ENCODE data around the gene DYNC1H1. TPM values are rescaled to one million over a fixed set of nuclear protein-coding genes. Genes with fewer than 3 reads are reported as not detected.

DYNC1H1 gene
- total and polyA plus RNA-seq, 2 of the 13 experiments (the other 11 are each of a cell fraction or from before 2014, with no cell fraction given) = 74.4 to 239 TPM

GRCh38 chr14:102063109-102063807 lies 98.9 kb downstream of the DYNC1H1 start:
- H4K20me1 ChIP-seq (ENCODE audit: insufficient read depth, low read length) = no peaks in the 10 kb centered on the region
- H3K27me3 ChIP-seq (ENCODE audit: control insufficient read depth in 1 of 2, insufficient read depth in 2 of 2, low read length in 2 of 2) = peaks cover 2 to 3% of the 10 kb centered on the region in 2 experiments; a peak in 3 of 5 replicates
- H3K27ac ChIP-seq (ENCODE audit: extremely low read length, insufficient read depth, low read length) = no peak overlapping the region
- H3K4me1 ChIP-seq (ENCODE audit: insufficient read depth, low read length) = peaks cover 19% of the 10 kb centered on the region
- WGBS (ENCODE audit: low lambda C conversion rate) = 3% methylated on average over 14 of the region's 26 CpGs
- H3K9me3 ChIP-seq (ENCODE audit: low read length) = no peaks in the 10 kb centered on the region
- H3K4me2 ChIP-seq (ENCODE audit: low read depth, low read length) = peak overlapping the region; percentile 93
- intact Hi-C loops (cut with micrococcal nuclease; ENCODE audit: unreplicated experiment) (loop anchor here (1.0 kb wide), 1 partner anchor 33 kb away; no protein-coding TSS in a partner anchor), in situ Hi-C loops (cut with HindIII; ENCODE audit: extremely low pct_ligation_motif_present, low pct_unique_long_range_greater_than_20kb) (loop anchor here (5.0 kb wide), 1 partner anchor 34 kb away; no protein-coding TSS in a partner anchor)
- H2AFZ ChIP-seq (ENCODE audit: low read length) = no peak overlapping the region
- CTCF ChIA-PET (ENCODE audit: low intra/inter-chr PET ratio, low total read pairs) = interaction anchor here (2.7 kb wide), 1 partner anchor 33 kb away, joined by 22 read pairs; no protein-coding TSS in a partner anchor
- peak overlapping the region; percentile 22 to 68 (median 47); a peak in 5 of 6 replicates for H3K4me3 ChIP-seq (replicated peaks in 1 of 3; ENCODE audit: insufficient read depth in 1 of 3, low read depth in 2 of 3, low read length in 3 of 3)
- DNase-seq (ENCODE audit: low spot score) (peak; percentile 83), FAIRE-seq (peak; percentile 77), ATAC-seq (peak; percentile 79)
- no TSS peak for BruUV-seq (replicated peaks)
- peak overlapping the region; percentile 41; the same call in 1 of the 2 replicates for H3K9ac ChIP-seq (ENCODE audit: insufficient read depth, low read depth, low read length)
- no peaks in the 10 kb centered on the region for H3K36me3 ChIP-seq (replicated peaks in 1 of 2; ENCODE audit: control insufficient read depth in 1 of 2, insufficient read depth in 2 of 2, low read length in 2 of 2)
- no peaks in the 10 kb centered on the region for H3K79me2 ChIP-seq (ENCODE audit: insufficient read depth, low read length)
- POLR2A ChIA-PET = interaction anchor here (1.2 to 2.3 kb wide), 3 partner anchors 15 to 33 kb away, joined by 3 to 9 read pairs (median 4); no protein-coding TSS in a partner anchor
- TF ChIP-seq RAD21 (CRISPR knock-in tag; IDR thresholded peaks at IDR 0.05) (0 out of 2 replicates have a peak, but pooled peaks have one; percentile 13), TEAD3 (CRISPR knock-in tag; optimal IDR thresholded peaks at IDR 0.05; ENCODE audit: borderline replicate concordance) (peak; percentile 27), PRDM10 (CRISPR knock-in tag; IDR thresholded peaks at IDR 0.05; ENCODE audit: low read depth) (peak; percentile 68; the same call in 1 of the 2 replicates), ZFP1 (CRISPR knock-in tag; IDR thresholded peaks at IDR 0.05) (no peak), ZNF614 (CRISPR knock-in tag; IDR thresholded peaks at IDR 0.05; ENCODE audit: borderline replicate concordance) (peak; percentile 27; the same call in 1 of the 2 replicates), FOXC1 (CRISPR knock-in tag; IDR thresholded peaks at IDR 0.05; ENCODE audit: borderline replicate concordance) (no peak), PITX1 (CRISPR knock-in tag; IDR thresholded peaks at IDR 0.05) (0 out of 2 replicates have a peak, but pooled peaks have one; percentile 20), SALL1 (CRISPR knock-in tag; IDR thresholded peaks at IDR 0.05) (0 out of 2 replicates have a peak, but pooled peaks have one; percentile 14), FOSL2 (CRISPR knock-in tag; IDR thresholded peaks at IDR 0.05) (no peak), ZNF737 (CRISPR knock-in tag; IDR thresholded peaks at IDR 0.05; ENCODE audit: borderline replicate concordance) (no peak), MED1 (CRISPR knock-in tag; IDR thresholded peaks at IDR 0.05) (no peak), ARID3A (IDR thresholded peaks at IDR 0.05; ENCODE audit: low read depth, low read length) (0 out of 2 replicates have a peak, but pooled peaks have one; percentile 39), SMC3 (IDR thresholded peaks at IDR 0.05; ENCODE audit: low read length) (0 out of 2 replicates have a peak, but pooled peaks have one; percentile 38)
- TF ChIP-seq, protein P1, sequence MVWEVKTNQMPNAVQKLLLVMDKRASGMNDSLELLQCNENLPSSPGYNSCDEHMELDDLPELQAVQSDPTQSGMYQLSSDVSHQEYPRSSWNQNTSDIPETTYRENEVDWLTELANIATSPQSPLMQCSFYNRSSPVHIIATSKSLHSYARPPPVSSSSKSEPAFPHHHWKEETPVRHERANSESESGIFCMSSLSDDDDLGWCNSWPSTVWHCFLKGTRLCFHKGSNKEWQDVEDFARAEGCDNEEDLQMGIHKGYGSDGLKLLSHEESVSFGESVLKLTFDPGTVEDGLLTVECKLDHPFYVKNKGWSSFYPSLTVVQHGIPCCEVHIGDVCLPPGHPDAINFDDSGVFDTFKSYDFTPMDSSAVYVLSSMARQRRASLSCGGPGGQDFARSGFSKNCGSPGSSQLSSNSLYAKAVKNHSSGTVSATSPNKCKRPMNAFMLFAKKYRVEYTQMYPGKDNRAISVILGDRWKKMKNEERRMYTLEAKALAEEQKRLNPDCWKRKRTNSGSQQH (CRISPR knock-in tag; IDR thresholded peaks at IDR 0.05; ENCODE audit: low read depth) = no peak
- TF ChIP-seq, protein P2, sequence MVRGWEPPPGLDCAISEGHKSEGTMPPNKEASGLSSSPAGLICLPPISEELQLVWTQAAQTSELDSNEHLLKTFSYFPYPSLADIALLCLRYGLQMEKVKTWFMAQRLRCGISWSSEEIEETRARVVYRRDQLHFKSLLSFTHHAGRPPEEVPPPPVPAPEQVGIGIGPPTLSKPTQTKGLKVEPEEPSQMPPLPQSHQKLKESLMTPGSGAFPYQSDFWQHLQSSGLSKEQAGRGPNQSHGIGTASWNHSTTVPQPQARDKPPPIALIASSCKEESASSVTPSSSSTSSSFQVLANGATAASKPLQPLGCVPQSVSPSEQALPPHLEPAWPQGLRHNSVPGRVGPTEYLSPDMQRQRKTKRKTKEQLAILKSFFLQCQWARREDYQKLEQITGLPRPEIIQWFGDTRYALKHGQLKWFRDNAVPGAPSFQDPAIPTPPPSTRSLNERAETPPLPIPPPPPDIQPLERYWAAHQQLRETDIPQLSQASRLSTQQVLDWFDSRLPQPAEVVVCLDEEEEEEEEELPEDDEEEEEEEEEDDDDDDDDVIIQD (CRISPR knock-in tag; IDR thresholded peaks at IDR 0.05; ENCODE audit: low read depth) = no peak
